GM12878 (cell line): ENCODE data around the gene SLC9A8. TPM values are rescaled to one million over a fixed set of nuclear protein-coding genes. Genes with fewer than 3 reads are reported as not detected.

ENCODE experiments used
- ATAC-seq: fragments of 200-7000 bp; cut with Tn5 transposase; 3 replicates; pipeline ENCODE4 v1.9.1; 2020; ENCODE audit warnings: mild to moderate bottlenecking, moderate library complexity
- BruUV-seq: library from RNA; stranded (reverse); fragments of 400-500 nt; replicated peaks from 2 replicates; lab custom pipeline; 2021; lab: Mats Ljungman, UMichigan
- CTCF ChIA-PET: fragments of 300-600 bp; sonication (Branson Sonifier 250); formaldehyde crosslinking; extraction: SDS; loops from one replicate; lab custom pipeline; 2021; ENCODE audit warnings: inconsistent platforms; lab: Yijun Ruan, JAX
- POLR2A ChIA-PET: fragments of 350-600 bp; formaldehyde crosslinking; extraction: SDS; loops from one replicate; lab custom pipeline; 2021; ENCODE audit warnings: inconsistent platforms; lab: Charles Lee
- RAD21 ChIA-PET: fragments of 300-600 bp; sonication (Branson Sonifier 250); formaldehyde crosslinking; loops from one replicate; lab custom pipeline; 2023; ENCODE audit warnings: antibody characterized with exemption; ENCODE audit not compliant: unreplicated experiment; lab: Charles Lee
- SMC1A ChIA-PET: fragments of 300-600 bp; sonication (Branson Sonifier 250); formaldehyde crosslinking; loops from one replicate; lab custom pipeline; 2023; ENCODE audit not compliant: unreplicated experiment, uncharacterized antibody; lab: Charles Lee
- DNase-seq: peaks from one replicate; pipeline ENCODE4 v3.0.0-alpha.2; 2011; ENCODE audit warnings: low read depth, low spot score
- FAIRE-seq: peaks from 3 replicates; lab custom pipeline; 2011; peaks lifted over from hg19 to GRCh38; lab: Jason Lieb, UNC
- H2AFZ ChIP-seq: 2 replicates; pipeline ENCODE4 v1.6.0; 2011; ENCODE audit warnings: low read depth, low read length, control low read depth; ENCODE audit not compliant: control insufficient read depth
- H3K27ac ChIP-seq: 2 replicates; pipeline ENCODE4 v1.5.1; 2011; ENCODE audit warnings: control low read depth; ENCODE audit not compliant: control insufficient read depth, insufficient read depth
- H3K27me3 ChIP-seq, 2 experiments: replicated peaks in 1 of 2; 2 replicates each; pipeline versions ENCODE4 v1.6.0 to v1.6.1; 2011; ENCODE audit warnings: low read length in 1 of 2; ENCODE audit not compliant: control insufficient read depth in 2 of 2, insufficient read depth in 2 of 2
- H3K36me3 ChIP-seq, 2 experiments: 2 replicates each; pipeline ENCODE4 v1.5.1; 2011; ENCODE audit warnings: low read length in 1 of 2; ENCODE audit not compliant: control insufficient read depth in 2 of 2, insufficient read depth in 2 of 2
- H3K4me1 ChIP-seq: 2 replicates; pipeline ENCODE4 v1.6.1; 2011; ENCODE audit warnings: mild to moderate bottlenecking, low read length, moderate library complexity, mixed read lengths; ENCODE audit not compliant: control insufficient read depth, insufficient read depth
- H3K4me2 ChIP-seq: 2 replicates; pipeline ENCODE4 v1.6.0; 2011; ENCODE audit warnings: control low read depth; ENCODE audit not compliant: control insufficient read depth, insufficient read depth
- H3K4me3 ChIP-seq: fragments of 200-600 bp; sonication (generic); 2 replicates; pipeline ENCODE4 v1.5.1; 2016
- H3K79me2 ChIP-seq: 2 replicates; pipeline ENCODE4 v1.6.0; 2011; ENCODE audit warnings: low read length; ENCODE audit not compliant: control insufficient read depth, insufficient read depth
- H3K9ac ChIP-seq: 2 replicates; pipeline ENCODE4 v1.8.0; 2011; ENCODE audit warnings: low read length, control low read depth, mixed read lengths; ENCODE audit not compliant: control insufficient read depth, insufficient read depth
- H3K9me3 ChIP-seq: replicated peaks from 3 replicates; pipeline ENCODE4 v1.5.1; 2011; ENCODE audit warnings: mild to moderate bottlenecking, low read length; ENCODE audit not compliant: control insufficient read depth, insufficient read depth
- H4K20me1 ChIP-seq: 2 replicates; pipeline ENCODE4 v1.6.0; 2011; ENCODE audit not compliant: control insufficient read depth, insufficient read depth
- BRCA1 ChIP-seq: IDR thresholded peaks from 2 replicates; pipeline ENCODE4 v1.6.1; 2011; ENCODE audit warnings: low read depth, low read length, improper control_type of control experiment
- WGBS: methylation state at CpG from one replicate; pipeline ENCODE4 v1.1.6; 2016; ENCODE audit warnings: low lambda C conversion rate; ENCODE audit not compliant: insufficient replicate concordance, insufficient coverage; ENCODE audit errors: missing lambda C conversion rate; 5-methylcytosine and 5-hydroxymethylcytosine counted together
- in situ Hi-C: fragments of 300-500 bp; cut with MboI; formaldehyde crosslinking; loops from 9 replicates; pipeline ENCODE4 v1.14.3; 2018; ENCODE audit warnings: mixed read lengths
- intact Hi-C: fragments of 100-400 bp; cut with micrococcal nuclease; formaldehyde crosslinking; loops from one replicate; pipeline ENCODE4 v1.14.2; 2022; ENCODE audit not compliant: unreplicated experiment
- polyA plus RNA-seq, 11 experiments: library from polyadenylated mRNA; depleted of rRNA in 4 of 11; unstranded in 6 of 11; stranded (reverse) in 5 of 11; fragments of >200 nt; fragmentation: Nextera tagmentation in 4 of 11; fragmentation: Illumina TruSeq in 1 of 11; extraction: Ambion mirVana in 4 of 11; extraction: Trizol in 1 of 11; gene quantifications; 1 replicate in 1 of 11; 2 replicates in 10 of 11; pipeline versions ENCODE4 v1.2.1 to v1.2.3, GENCODE V29; 2011 to 2016; ENCODE audit warnings: inconsistent platforms in 2 of 11, missing spikeins in 2 of 11, low read depth in 1 of 11
- total RNA-seq, 4 experiments: library from RNA; depleted of rRNA in 3 of 4; stranded (reverse); fragments of >200 nt in 3 of 4; fragmentation: Illumina TruSeq in 1 of 4; extraction: Trizol in 1 of 4; gene quantifications; 2 replicates each; pipeline versions ENCODE4 v1.2.1 to v1.2.3, GENCODE V29; 2013 to 2021
- TF ChIP-seq, protein P1 (sequence below): fragments of 450-650 bp; formaldehyde crosslinking; IDR thresholded peaks from 2 replicates; pipeline ENCODE4 v1.4.0; 2022; ENCODE audit warnings: mild to moderate bottlenecking, moderate library complexity

SLC9A8 gene
- total and polyA plus RNA-seq, 10 of the 15 experiments (the other 5 are each of a cell fraction or from before 2014, with no cell fraction given), result 0.40 to 15.5 (median 6.5) TPM

- Histone ChIP-seq H3K4me2 (no peak overlapping the region), H3K27me3 (no peaks in the 10 kb centered on the region), H3K9me3 (no peaks in the 10 kb centered on the region; the same call in 2 of the 3 replicates), H3K36me3 (no peaks in the 10 kb centered on the region), H2AFZ (no peak overlapping the region), H4K20me1 (no peaks in the 10 kb centered on the region), H3K4me3 (no peak overlapping the region), H3K79me2 (no peaks in the 10 kb centered on the region), H3K4me1 (peaks cover 9% of the 10 kb centered on the region), H3K27ac (no peak overlapping the region), H3K9ac (no peak overlapping the region)
- no TSS peak for BruUV-seq
- ATAC-seq (no peak), DNase-seq (no peak), FAIRE-seq (no peak)
- TF ChIP-seq BRCA1, result no peak
- TF ChIP-seq, protein P1, sequence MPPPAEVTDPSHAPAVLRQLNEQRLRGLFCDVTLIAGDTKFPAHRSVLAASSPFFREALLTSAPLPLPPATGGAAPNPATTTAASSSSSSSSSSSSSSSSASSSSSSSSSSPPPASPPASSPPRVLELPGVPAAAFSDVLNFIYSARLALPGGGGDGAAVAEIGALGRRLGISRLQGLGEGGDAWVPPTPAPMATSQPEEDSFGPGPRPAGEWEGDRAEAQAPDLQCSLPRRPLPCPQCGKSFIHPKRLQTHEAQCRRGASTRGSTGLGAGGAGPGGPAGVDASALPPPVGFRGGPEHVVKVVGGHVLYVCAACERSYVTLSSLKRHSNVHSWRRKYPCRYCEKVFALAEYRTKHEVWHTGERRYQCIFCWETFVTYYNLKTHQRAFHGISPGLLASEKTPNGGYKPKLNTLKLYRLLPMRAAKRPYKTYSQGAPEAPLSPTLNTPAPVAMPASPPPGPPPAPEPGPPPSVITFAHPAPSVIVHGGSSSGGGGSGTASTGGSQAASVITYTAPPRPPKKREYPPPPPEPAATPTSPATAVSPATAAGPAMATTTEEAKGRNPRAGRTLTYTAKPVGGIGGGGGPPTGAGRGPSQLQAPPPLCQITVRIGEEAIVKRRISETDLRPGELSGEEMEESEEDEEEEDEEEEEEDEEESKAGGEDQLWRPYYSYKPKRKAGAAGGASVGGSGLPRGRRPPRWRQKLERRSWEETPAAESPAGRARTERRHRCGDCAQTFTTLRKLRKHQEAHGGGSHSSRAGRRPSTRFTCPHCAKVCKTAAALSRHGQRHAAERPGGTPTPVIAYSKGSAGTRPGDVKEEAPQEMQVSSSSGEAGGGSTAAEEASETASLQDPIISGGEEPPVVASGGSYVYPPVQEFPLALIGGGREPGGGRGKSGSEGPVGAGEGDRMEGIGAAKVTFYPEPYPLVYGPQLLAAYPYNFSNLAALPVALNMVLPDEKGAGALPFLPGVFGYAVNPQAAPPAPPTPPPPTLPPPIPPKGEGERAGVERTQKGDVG, result no peak
- 78% methylated on average over 5 of the region's 5 CpGs for WGBS
- ChIA-PET RAD21 (no interaction called here), CTCF (interaction anchor here (1.4 kb wide), 1 partner anchor 14 kb away, joined by 3 read pairs; no protein-coding TSS in a partner anchor), POLR2A (no interaction called here), SMC1A (interaction anchor here (1.7 to 1.8 kb wide), 2 partner anchors 11 to 12 kb away, joined by 3 to 7 read pairs; no protein-coding TSS in a partner anchor)
- in situ Hi-C loops (no loop called here), intact Hi-C loops (no loop called here)
Measured at GRCh38 chr20:49765413-49765736, 47.3 kb upstream of the SLC9A8 start.
